UCSD-AML1 (cell line): ENCODE measurements around the gene UBE2O.
"Not testable (repeated sequence)": the region's sequence is repeated elsewhere in the genome, so short reads cannot be mapped to it uniquely, and the experiment has no call there.

Experiments used
- DNase-seq: peaks from one replicate; lab custom pipeline; 2025; ENCODE audit not compliant: unreplicated experiment; lab: John Stamatoyannopoulos, UW

Gene UBE2O

GRCh38 chr17:76379646-76380376, 73.1 kb downstream of the UBE2O start:
- DNase-seq: no peak

- no peak for DNase-seq
Measured at GRCh38 chr17:76379275-76379641, 73.7 kb downstream of the UBE2O start.

GRCh38 chr17:76378548-76379274, 74.2 kb downstream of the UBE2O start:
- DNase-seq: no peak

- DNase-seq: no peak
Measured at GRCh38 chr17:76376318-76377133, 76.4 kb downstream of the UBE2O start.

GRCh38 chr17:76371656-76372628, 81.0 kb downstream of the UBE2O start:
- no peak for DNase-seq

GRCh38 chr17:76370261-76370993, 82.5 kb downstream of the UBE2O start:
- DNase-seq: peak; percentile 28

GRCh38 chr17:76369804-76370203, 83.1 kb downstream of the UBE2O start:
- no peak for DNase-seq

- DNase-seq: no peak
Measured at GRCh38 chr17:76369379-76369778, 83.6 kb downstream of the UBE2O start.

- no peak for DNase-seq
Measured at GRCh38 chr17:76368545-76368944, 84.4 kb downstream of the UBE2O start.

GRCh38 chr17:76367642-76368041, 85.3 kb downstream of the UBE2O start:
- DNase-seq: no peak

GRCh38 chr17:76366247-76366646, 86.7 kb downstream of the UBE2O start:
- no peak for DNase-seq

- DNase-seq: no peak
Measured at GRCh38 chr17:76365256-76365903, 87.6 kb downstream of the UBE2O start.

GRCh38 chr17:76363107-76363842, 89.7 kb downstream of the UBE2O start:
- DNase-seq: no peak

GRCh38 chr17:76360461-76360860, 92.5 kb downstream of the UBE2O start:
- DNase-seq: no peak

GRCh38 chr17:76359776-76360175, 93.2 kb downstream of the UBE2O start:
- DNase-seq: not testable (repeated sequence)

GRCh38 chr17:76359375-76359774, 93.6 kb downstream of the UBE2O start:
- no peak for DNase-seq

GRCh38 chr17:76357597-76358158, 95.3 kb downstream of the UBE2O start:
- no peak for DNase-seq

GRCh38 chr17:76356803-76357456, 96.0 kb downstream of the UBE2O start:
- no peak for DNase-seq
